ENCODE results near the gene OLA1.

OLA1 gene

DNA sequence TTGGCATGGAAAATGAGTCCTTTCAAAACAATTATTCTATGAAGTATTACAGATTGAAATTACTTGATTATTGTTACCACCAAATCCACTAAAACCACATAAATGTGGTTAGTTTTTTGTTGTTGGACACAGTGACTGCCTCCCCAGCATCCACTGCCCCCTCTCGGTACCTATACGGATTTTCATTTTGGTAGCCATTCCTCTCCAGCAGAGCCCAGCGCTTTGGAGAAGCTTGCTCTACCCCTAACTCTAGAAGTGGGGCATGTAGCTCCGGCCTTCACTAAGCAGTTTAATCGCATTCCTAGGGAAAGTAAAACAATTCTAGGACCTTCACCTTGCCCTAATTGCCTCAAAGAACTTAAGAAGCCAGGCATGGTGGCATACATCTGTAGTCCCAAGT lies 24.2 kb downstream of the OLA1 start:
- DNase-seq = no peak

DNA sequence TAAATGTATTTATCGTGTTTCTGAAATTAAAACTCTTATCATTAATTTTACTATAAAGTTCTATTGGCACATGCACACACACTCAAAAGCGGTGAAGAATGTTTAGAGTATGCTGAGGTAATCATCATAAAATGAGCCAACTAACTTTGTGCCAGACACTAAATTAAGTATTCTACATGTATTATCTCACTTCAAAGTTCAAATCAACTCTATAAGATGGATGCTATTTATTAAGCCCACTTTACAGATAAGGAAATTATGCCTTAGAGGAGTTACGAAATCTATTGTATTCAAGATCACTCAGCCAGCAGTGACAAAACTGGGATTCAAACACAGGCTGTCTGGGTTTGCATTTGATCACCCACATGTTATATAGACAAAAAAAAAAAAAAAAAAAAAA lies 24.9 kb downstream of the OLA1 start:
- no peak for DNase-seq

DNA sequence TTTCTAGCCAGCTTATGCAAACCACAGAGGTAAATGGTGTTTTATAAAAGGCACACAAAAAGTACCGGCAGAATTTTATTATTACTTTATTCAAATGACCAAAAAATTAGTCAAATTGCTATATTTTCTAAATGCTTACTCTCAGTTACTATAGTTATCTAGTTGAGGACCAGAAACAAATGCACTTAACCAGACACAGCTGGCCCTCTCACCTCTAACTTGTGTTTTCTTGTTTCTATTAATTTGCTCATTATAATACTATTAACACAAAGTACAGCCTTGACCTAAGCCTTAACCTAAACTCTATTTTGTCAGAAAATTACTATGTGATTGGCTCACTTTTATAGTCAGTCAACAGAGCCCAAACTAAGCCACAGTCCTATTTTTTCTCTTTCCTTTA lies 26.2 kb downstream of the OLA1 start:
- DNase-seq = no peak

DNA sequence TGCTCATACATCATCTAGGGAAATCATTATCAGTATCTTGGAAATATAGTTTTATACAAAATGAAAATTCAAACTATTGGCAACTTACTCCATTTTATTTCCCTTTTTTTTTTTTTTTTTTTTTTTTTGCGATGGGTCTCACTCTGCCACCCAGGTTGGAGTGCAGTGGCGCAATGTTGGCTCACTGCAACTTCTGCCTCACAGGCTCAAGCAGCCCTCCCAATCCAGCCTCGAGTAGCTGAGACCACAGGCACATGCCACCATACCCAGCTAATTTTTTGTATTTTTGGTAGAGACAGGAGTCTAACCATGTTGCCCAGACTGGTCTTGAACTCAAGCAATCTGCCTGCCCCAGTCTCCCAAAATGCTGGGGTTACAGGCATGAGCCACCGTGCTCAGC lies 29.0 kb downstream of the OLA1 start:
- DNase-seq = no peak

DNA sequence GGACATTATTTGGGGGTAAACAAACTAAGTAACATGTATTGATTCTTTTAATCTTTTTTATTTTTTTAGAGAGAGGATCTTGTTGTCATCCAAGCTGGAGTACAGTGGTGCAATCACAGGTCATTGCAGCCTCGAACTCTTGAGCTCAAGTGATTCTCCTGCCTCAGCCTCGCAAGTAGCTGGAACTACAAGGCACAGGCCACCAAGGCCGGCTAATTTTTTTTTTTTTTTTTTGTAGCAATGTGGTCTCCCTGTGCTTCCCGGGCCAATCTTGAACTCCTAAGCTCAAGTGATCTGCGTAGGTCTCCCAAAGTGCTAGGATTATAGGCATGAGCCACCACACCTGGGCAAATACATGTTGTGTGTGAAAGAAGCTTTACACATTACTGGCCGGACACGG lies 29.6 kb downstream of the OLA1 start:
- DNase-seq = no peak

DNA sequence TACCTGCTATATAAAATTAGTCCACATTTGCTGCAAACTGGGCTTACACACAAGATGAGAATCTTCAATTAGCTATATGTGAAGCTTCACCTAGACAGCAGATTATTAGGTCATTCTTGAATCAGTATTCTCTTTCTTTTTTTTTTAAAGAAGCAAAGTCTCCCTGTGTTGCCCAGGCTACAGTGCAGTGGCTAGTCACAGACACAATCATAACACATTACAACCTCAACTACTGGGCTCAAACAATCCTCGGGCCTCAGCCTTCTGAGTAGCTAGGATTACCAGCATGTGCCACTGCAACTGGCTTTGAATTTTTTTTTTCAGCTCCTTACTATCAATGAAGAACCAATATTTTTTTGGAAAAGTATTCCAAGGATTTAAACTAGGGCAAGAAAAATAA lies 30.5 kb downstream of the OLA1 start:
- DNase-seq = no peak

DNA sequence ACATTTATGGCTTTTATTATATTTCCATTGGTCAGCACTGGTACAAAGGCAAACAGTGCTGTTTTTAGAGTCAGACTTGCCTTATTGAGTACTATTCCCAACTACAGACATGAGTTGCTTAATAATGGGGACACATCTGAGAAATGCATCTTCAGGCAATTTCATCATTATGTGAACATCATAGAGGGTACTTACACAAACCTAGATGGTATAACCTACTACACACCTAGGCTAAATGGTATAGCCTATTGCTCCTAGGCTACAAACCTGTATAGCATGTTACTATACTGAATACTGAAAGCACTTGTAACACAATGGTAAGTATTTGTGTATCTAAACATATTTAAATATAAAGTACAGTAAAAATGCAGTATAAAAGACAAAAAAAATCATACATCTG lies 36.4 kb downstream of the OLA1 start:
- DNase-seq = no peak

DNA sequence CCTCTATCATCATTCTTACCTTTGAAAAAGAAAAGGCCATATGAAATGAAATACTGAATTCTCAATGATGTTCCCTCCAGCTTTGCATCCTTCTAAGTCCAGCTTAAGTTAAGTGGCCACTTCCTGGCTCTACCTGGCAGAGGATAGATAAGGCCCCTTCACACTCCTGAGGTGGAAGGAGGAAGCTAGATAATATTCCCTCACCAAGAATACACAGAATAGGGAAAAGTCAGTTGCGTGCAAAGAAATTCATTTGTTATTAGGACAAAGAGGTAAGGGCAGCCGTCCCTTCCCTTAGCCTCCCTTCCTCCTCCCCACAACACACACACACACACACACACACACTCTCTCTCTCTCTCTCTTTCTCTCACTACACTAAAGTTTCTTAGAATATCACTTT lies 37.5 kb downstream of the OLA1 start:
- no peak for DNase-seq

DNA sequence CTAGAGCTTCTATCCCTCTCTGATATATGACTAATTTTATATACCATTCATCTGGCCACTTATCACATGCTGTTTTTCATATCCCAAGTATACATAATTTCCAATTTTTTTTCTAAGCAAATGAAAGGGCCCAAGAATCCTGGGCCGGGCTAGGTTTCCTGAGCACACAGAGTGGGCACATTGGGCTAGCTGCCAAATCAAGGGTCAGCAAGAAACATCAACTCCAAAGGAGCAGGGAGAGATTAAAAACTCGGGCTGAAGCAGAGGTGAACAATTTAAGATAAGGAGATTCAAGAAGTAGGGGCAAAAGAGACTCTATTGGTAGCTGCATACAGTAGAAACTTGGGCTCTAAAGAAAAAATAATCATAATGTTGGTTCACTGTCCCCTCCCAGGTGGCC lies 39.0 kb downstream of the OLA1 start:
- DNase-seq = no peak

DNA sequence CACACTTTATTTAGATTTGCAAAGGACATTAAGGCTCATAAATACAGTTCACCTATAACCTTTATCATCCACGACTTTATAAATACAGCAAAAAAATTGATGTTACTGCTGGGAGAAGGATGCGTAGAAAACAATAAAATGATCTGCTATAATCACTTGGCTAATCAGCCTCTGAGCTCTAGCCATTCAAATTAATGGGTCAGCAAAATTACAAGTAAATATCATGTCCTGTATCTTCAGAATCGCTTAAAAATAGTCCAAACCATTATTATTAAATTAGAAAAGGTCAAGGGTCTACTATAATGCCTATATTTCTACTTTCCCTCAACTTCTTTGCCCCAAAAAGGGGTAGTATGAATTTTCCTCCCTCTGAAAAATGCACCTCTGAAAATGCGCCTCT lies 40.3 kb downstream of the OLA1 start:
- no peak for DNase-seq

DNA sequence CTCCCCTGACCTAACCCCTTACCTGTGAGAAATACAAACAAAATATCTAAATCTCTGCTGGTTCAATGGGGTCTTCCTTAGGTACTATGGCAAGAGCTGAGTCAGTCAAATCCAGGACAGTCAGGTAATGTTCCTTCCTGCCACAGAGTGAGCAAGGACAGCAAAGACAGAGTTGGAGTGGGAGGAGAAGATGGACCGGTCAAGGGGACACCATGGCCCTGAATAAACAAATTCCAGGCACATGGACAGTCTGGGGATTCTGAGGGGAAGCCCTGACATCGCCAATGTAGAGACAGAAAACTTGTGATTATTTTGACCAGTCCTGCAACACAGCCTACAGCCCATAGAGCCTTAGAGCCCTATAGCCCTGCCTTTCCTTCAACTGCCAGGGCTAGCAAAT lies 42.8 kb downstream of the OLA1 start:
- DNase-seq = no peak

DNA sequence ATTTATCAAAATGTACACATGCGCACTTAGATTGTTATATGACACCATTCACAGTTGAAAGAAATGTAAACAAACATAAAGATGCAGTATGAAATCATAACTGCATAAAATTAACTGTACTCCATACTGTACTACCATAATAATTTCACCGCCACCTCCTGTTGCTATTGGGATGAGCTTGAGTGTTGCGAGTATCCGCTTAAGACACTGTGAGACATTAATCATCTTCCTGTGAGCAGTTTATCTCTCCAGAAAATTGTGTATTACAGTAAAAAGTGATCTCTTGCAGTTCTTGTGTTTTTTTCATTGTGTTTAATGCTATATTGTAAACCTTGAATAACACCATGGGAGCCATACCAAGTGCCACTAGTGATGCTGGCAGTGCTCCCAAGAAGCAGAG lies 46.1 kb downstream of the OLA1 start:
- DNase-seq = no peak

DNA sequence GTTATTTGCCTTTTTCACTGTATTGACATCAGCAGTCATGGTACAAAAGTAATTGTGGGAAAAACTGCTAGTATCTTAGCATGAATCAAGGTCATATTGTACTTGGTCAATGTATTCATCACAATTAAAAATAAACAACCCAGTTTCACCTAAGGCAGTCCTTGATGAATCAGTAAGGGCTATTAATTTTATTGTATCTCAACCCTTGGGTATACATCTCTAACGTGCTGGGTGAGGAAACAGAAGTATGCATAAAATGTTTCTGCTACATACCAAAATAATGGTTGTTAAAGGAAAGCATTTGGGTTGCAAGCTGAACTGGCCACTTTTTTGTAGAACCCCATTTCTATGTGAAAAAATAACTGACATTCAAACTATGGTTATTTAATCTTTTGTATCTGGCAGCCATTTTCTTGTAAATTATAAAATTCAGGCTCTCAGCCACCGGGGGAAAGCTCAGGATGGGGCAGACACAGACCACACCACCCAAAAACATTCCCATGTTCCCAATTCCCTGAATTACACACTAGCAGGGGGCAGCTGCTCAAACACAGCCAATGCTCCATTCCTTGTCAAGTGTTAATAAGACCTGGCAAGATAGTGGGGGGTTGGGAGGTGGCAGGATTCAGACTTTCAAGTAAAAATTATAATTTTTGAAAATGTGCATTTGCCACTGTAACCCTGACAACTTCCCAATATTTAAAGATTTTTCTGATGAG lies 49.3 kb downstream of the OLA1 start:
- no peak for DNase-seq

DNA sequence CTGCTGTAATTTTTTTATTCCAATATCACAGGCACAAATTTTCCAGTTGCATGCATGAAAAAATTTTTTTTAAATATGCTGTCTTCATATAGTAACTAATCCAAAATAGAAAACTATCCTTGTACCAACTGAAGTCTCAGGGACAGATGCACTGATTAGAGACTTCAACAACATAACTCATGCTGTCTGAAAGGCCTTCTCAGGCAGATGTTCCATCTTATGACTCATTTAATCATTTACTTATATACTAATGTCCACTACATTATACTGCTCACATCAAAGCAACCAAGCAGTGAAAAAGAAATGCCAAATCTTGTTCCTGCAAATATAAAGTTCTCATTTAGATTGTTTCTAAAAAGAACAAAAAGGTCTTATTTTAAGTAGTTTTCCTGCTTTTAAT lies 53.1 kb downstream of the OLA1 start:
- no peak for DNase-seq

DNA sequence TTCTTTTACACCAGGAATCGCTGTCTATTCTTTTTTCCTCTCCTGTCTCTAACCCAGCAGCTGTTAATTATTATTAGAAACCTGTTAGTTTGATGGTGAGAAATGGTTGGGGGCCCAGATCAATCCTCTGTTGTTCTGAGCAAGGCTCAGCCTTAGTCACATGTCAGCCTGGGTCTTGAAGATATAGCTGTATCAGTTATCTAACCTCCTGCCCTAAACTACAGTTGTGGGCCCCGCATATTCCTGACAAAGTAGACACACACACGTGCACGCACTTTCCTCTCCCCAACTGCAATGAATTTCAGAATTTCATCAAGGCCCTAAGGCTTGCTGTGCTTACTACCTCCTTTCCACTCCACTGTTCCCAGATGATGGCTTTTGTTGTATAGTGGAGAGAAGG lies 54.6 kb downstream of the OLA1 start:
- DNase-seq = no peak

DNA sequence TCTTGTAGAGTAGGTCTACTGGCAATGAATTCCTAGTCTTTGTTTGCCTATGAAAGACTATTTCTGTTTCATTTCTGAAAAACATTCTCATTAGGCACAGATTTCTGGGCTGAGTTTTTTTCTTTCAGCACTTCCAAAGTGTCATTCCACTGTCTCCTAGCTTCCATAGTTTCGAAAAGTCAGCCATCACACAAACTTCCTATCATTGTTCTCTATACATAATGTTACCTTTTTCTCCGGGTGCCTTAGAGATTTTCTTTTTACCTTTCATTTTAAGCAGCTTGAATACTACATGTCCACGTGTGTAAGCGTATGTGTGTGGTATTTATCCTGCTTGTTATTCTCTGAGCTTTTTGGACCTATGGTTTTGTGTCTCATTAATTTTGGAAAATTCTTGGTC lies 55.7 kb downstream of the OLA1 start:
- DNase-seq = no peak

DNA sequence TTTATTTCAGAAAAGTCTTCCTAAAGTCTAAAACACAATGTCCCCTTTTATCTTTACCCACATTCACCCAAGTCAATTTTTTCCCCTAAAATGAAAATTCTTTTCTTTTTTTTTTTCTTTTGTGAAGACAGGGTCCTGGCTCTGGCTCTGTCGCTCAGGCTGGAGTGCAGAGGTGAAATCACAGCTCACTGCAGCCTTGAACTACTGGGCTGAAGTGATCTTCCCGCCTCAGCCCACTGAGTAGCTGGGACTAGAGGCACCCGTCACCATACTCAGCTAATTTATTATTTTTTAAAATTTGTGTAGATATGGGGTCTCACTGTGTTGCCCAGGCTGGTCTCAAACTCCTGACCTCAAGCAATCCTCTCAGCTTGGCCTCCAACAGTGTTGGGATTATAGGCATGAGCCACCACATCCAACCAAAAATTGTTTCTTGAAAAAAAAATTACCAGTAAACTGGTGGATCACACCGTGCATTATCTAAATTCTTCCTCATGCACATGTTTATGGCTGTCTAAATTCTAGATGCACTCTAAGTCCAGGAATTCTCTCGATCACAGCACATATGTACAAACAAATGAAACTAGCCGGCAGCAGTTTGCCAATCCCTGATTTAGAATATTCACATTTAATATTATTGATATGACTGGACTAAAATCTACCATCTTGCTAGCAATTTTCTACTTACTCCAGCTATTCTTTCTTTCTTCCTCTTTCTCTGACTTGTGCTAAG lies 56.8 kb downstream of the OLA1 start:
- no peak for DNase-seq

DNA sequence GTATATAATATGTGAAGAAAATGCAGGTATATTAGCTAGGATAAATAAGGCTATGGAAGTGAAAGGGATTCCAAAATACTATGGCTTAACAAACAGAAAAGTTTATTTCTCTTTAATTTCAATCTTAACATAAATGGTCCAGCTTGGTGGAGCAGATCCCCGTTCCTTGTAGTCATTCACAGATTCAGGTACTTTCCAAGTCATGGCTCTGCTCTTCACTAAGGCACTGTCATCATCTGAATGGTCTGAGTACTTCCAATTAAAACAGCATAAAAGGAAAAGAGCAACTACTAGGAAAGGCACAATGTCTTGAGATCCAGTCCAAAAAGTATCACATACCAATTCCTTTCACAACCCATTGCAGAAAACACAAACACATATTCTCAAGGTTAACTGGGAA lies 63.4 kb downstream of the OLA1 start:
- DNase-seq = no peak

DNA sequence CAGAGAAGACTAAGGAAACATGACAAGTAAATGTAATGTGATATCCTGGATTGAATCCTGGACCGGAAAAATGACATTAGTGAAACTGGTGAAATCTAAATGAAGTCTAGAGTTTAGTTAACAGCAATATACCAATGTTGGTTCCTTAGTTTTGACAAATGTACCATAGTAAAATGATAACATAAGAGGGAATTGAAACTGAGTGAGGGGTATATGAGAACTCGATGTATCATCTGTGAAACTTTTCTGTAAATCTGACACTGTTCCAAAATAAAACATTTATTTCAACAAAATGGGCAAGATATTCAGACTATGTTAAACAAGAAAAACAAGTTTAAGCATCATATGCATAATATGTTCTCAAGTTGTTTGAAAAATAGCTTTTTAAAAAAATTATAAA lies 63.8 kb downstream of the OLA1 start:
- DNase-seq = no peak

DNA sequence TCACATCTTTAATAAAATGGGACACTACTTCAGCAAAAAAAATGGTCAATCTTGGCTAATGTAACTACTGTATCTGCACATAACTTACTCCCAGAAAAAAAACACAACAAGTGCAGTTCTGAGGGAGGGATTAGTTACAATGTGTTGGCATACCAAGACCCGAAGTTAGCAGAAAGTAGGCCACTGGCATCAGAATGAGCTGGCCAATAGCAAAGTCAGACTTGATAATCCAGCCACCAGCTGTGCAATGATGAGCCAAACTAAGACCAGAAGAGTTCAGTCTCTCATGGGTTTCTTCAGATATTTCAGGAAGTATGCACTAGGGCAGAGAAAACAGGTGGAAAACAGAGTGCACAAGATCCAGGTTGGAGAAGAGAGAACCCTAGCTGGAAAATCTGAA lies 65.3 kb downstream of the OLA1 start:
- no peak for DNase-seq

DNA sequence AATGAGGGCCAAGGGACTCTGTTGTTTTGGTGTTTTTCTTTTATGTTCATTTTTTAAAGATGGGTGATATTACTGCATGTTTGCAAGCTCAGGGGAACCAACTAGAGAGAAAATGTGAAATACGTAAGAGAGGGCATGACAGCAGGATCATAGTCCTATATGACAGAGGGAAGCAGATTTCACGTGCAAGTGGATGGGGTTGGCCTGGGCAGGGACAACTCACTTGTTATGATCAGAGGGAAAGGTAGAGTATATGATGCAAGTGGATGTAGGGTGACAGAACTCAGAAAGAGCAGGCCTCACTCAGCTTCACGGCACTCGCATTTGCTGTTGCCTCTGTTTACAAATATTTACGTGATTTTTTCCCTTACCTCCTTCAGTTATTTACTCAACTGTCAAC lies 67.0 kb downstream of the OLA1 start:
- no peak for DNase-seq

DNA sequence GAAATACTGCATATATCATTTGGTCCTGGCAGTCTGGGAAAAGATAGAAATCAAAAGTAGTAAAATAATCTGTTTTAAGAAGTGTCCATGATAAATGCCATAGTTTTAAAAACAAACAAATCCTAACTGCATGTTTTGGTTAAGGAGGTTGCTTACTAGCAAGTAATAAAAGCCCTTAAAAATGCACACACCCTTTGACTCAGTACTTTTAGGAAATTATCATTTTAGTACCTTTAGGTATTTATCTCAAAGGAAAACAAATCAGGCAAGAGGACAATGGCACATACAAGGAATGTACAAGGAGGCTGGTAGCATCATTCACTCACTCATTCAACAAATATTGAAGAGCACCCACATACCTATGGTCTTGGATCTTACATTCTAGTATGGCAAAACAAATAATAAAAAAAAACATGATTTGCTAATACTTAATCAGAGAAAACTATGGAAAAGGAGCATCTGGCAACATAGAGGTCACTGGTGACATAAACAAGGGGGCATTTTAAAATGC lies 67.6 kb downstream of the OLA1 start:
- DNase-seq = no peak

DNA sequence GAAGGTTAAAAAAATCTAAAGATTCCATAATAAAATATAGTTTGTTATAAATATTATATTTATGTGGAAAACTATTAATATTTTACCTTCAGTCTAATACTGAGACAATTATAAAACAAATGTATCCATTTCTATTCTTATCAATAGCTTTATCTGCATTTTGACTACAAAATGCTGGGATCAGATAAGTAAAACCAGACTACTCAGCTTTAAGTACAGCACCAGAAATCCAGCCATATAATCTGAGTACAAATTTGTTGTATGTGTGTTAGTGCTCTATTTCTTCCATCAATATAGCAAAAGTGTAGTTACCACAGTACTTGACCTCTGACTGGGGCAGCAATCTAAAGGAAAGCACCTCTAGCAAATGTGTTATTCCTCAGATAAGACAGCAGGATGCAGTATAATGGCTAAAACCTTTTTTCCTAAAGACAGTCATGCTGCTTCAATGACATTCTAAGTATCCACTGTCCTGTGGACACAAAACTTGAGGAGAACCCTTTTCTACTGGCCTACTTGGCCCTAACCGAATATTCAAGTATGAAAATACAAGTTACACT lies 68.1 kb downstream of the OLA1 start:
- DNase-seq = no peak

DNA sequence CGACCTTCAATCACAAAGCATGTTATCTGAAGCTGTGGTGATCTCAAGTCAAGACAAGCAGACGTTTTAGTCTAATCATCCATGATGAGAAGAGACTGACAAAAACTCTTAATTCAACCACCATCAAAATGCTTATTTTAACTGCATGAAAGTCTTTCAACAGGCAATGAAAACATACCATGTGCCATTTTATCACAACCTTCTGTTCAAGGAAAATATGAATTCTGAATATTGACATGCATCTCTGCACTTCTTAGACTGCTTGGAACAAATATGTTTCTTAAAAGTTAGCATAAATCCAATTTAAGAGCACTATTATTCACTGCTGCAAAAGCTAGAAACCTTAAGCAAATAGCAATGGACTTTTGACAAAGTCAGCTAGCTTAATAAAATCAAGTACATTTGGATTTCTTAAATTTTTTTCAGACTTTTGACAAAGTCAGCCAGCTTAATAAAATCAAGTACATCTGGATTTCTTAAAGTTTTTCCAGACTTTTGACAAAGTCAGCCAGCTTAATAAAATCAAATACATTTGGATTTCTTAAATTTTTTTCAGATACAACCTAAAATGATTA lies 70.9 kb downstream of the OLA1 start:
- DNase-seq = no peak

Data from CD4-positive, alpha-beta T cell treated with Interferon gamma for 1 hour (primary cell).